ENCODE measurements around the gene COX8A. TPM values are rescaled to one million over a fixed set of nuclear protein-coding genes. Genes with fewer than 3 reads are reported as not detected.
"Not testable (repeated sequence)": the region's sequence is repeated elsewhere in the genome, so short reads cannot be mapped to it uniquely, and the experiment has no call there.

The COX8A gene
- polyA plus RNA-seq, 3 donors, result 348 to 933 (median 669) TPM

- no peak overlapping the region for H3K27ac ChIP-seq (ENCODE audit: low read depth, low read length)
- 39 to 47% (median 44%) methylated on average over 19 of the region's 19 CpGs for WGBS, 3 donors
Measured at GRCh38 chr11:63961608-63962412, 12.6 kb upstream of the COX8A start.

- not testable (repeated sequence) for H3K27ac ChIP-seq (ENCODE audit: low read depth, low read length)
- WGBS, 3 donors, result 93 to 94% (median 93%) methylated on average over 4 of the region's 4 CpGs
Measured at GRCh38 chr11:63963895-63964294, 10.5 kb upstream of the COX8A start.

- H3K27ac ChIP-seq (ENCODE audit: low read depth, low read length), result no peak overlapping the region
- 96 to 100% (median 100%) methylated on average over 1 of the region's 1 CpG for WGBS, 3 donors
Measured at GRCh38 chr11:63966444-63966843, 8.0 kb upstream of the COX8A start.

- 65 to 85% (median 78%) methylated on average over 2 of the region's 2 CpGs for WGBS, 3 donors
Measured at GRCh38 chr11:63969461-63969860, 5.0 kb upstream of the COX8A start.

GRCh38 chr11:63970902-63971301, 3.5 kb upstream of the COX8A start:
- WGBS, 3 donors, result 60 to 71% (median 67%) methylated on average over 5 of the region's 5 CpGs
- H3K27ac ChIP-seq (ENCODE audit: low read depth, low read length), result no peak overlapping the region

More at GRCh38 chr11:63969461-63969860, 5.0 kb upstream of the COX8A start:
- H3K27ac ChIP-seq (ENCODE audit: low read depth, low read length), result no peak overlapping the region

GRCh38 chr11:63973912-63974258, 535 bp upstream of the COX8A start:
- H3K27ac ChIP-seq (ENCODE audit: low read depth, low read length), result not testable (repeated sequence)
- WGBS, 3 donors, result 61 to 68% (median 62%) methylated on average over 18 of the region's 18 CpGs

- 68 to 81% (median 78%) methylated on average over 10 of the region's 10 CpGs for WGBS, 3 donors
- no peak overlapping the region for H3K27ac ChIP-seq (ENCODE audit: low read depth, low read length)
Measured at GRCh38 chr11:63978551-63979239, 4.3 kb downstream of the COX8A start.

GRCh38 chr11:63979426-63979825, 5.0 kb downstream of the COX8A start:
- WGBS, 3 donors, result 79 to 91% (median 84%) methylated on average over 5 of the region's 5 CpGs
- no peak overlapping the region for H3K27ac ChIP-seq (ENCODE audit: low read depth, low read length)

GRCh38 chr11:63985812-63986155, 11.4 kb downstream of the COX8A start:
- peak overlapping the region; percentile 11 for H3K27ac ChIP-seq (ENCODE audit: low read depth, low read length)
- 0 to 1% (median 0%) methylated on average over 18 of the region's 18 CpGs for WGBS, 3 donors

- H3K27ac ChIP-seq (ENCODE audit: low read depth, low read length), result peak within 1 kb of the TSS; percentile 11
- WGBS, 3 donors, result 0 to 1% (median 1%) methylated on average over 45 to 63 of the region's 63 CpGs
Measured at GRCh38 chr11:63986156-63986931, 11.9 kb downstream of the COX8A start, which contains the start of gene OTUB1. OTUB1 (plus strand) TSS chr11:63986438; CDS start chr11:63986457, 19 bp downstream.

GRCh38 chr11:63986932-63987513, 12.6 kb downstream of the COX8A start:
- no peak overlapping the region for H3K27ac ChIP-seq (ENCODE audit: low read depth, low read length)
- WGBS, 3 donors, result 27 to 42% (median 34%) methylated on average over 25 of the region's 25 CpGs

GRCh38 chr11:63991558-63991957, 17.1 kb downstream of the COX8A start:
- H3K27ac ChIP-seq (ENCODE audit: low read depth, low read length), result no peak overlapping the region
- WGBS, 3 donors, result 92 to 94% (median 92%) methylated on average over 10 of the region's 10 CpGs

GRCh38 chr11:63993100-63993499, 18.7 kb downstream of the COX8A start:
- H3K27ac ChIP-seq (ENCODE audit: low read depth, low read length), result no peak overlapping the region
- 91 to 94% (median 92%) methylated on average over 5 of the region's 5 CpGs for WGBS, 3 donors

- 66 to 77% (median 66%) methylated on average over 6 of the region's 6 CpGs for WGBS, 3 donors
- H3K27ac ChIP-seq (ENCODE audit: low read depth, low read length), result no peak overlapping the region
Measured at GRCh38 chr11:63993993-63994392, 19.6 kb downstream of the COX8A start.

GRCh38 chr11:63996512-63996911, 22.1 kb downstream of the COX8A start:
- H3K27ac ChIP-seq (ENCODE audit: low read depth, low read length), result no peak overlapping the region
- WGBS, 3 donors, result 90 to 94% (median 92%) methylated on average over 18 of the region's 18 CpGs

GRCh38 chr11:63997104-63997700, 22.8 kb downstream of the COX8A start:
- no peak overlapping the region for H3K27ac ChIP-seq (ENCODE audit: low read depth, low read length)
- WGBS, 3 donors, result 92 to 93% (median 93%) methylated on average over 27 of the region's 27 CpGs

GRCh38 chr11:63997801-63998337, 23.4 kb downstream of the COX8A start:
- WGBS, 3 donors, result 74 to 79% (median 77%) methylated on average over 11 of the region's 11 CpGs

More at GRCh38 chr11:63997801-63998337, 23.4 kb downstream of the COX8A start:
- no peak overlapping the region for H3K27ac ChIP-seq (ENCODE audit: low read depth, low read length)

Data from adipose tissue (tissue), 3 donors.